Kidney (tissue), 14 donors: ENCODE measurements around the gene RSPH6A. TPM values are rescaled to one million over a fixed set of nuclear protein-coding genes. Genes with fewer than 3 reads are reported as not detected.

Experiments
- DNase-seq, 5 donors: peaks; one replicate each; pipeline ENCODE4 v3.0.0-alpha.2; 2013 to 2020
- FAIRE-seq: peaks from 2 replicates; lab custom pipeline; 2012; peaks lifted over from hg19 to GRCh38; lab: Jason Lieb, UNC
- H3K27ac ChIP-seq, 2 donors: one replicate each; pipeline ENCODE4 v1.7.0; 2013; ENCODE audit warnings: low read depth in 2 of 2, low read length in 2 of 2, inconsistent platforms in 1 of 2
- H3K27me3 ChIP-seq: one replicate; pipeline ENCODE4 v1.7.1; 2013; ENCODE audit warnings: low read length, inconsistent platforms; ENCODE audit not compliant: control insufficient read depth, insufficient read depth
- H3K36me3 ChIP-seq, 3 donors: one replicate each; pipeline versions ENCODE4 v1.7.0 to v1.7.1; 2013; ENCODE audit warnings: low read length in 3 of 3, control low read depth in 1 of 3, inconsistent platforms in 1 of 3; ENCODE audit not compliant: insufficient read depth in 3 of 3, control insufficient read depth in 2 of 3
- H3K4me1 ChIP-seq, 3 donors: one replicate each; pipeline versions ENCODE4 v1.7.0 to v1.7.1; 2013; ENCODE audit warnings: low read length in 3 of 3, inconsistent platforms in 1 of 3, low read depth in 1 of 3; ENCODE audit not compliant: control insufficient read depth in 2 of 3, insufficient read depth in 2 of 3
- H3K4me3 ChIP-seq, 3 donors: one replicate each; pipeline versions ENCODE4 v1.7.0 to v1.8.1; 2013; ENCODE audit warnings: low read length in 3 of 3, control low read depth in 1 of 3, inconsistent platforms in 1 of 3
- H3K9ac ChIP-seq, 3 donors: one replicate each; pipeline versions ENCODE4 v1.7.0 to v1.7.1; 2013; ENCODE audit warnings: low read length in 3 of 3, control low read depth in 1 of 3, inconsistent platforms in 1 of 3
- H3K9me3 ChIP-seq, 3 donors: one replicate each; pipeline versions ENCODE4 v1.7.0 to v1.7.1; 2013; ENCODE audit warnings: low read length in 3 of 3, control low read depth in 1 of 3, inconsistent platforms in 1 of 3; ENCODE audit not compliant: control insufficient read depth in 2 of 3, insufficient read depth in 1 of 3
- intact Hi-C: fragments of 100-400 bp; cut with DNase I; formaldehyde crosslinking; loops from one replicate; pipeline ENCODE4 v1.11.1; 2022
- polyA plus RNA-seq: library from polyadenylated mRNA; stranded (reverse); fragments of 350-450 nt; fragmentation: Illumina TruSeq; extraction: RNeasy Lipid Tissue Mini Kit (QIAGEN cat#74804); gene quantifications from one replicate; pipeline ENCODE4 v1.2.3, GENCODE V29; 2014; ENCODE audit warnings: low read depth, low replicate concordance; ENCODE audit not compliant: insufficient read depth
- total RNA-seq: library from RNA; stranded (reverse); fragmentation: NEBNext Ultra II Directional; extraction: Animal tissue kit (Norgen Biotek cat#: 25700); gene quantifications from one replicate; pipeline ENCODE4 v1.2.1, GENCODE V29; 2021
- TF ChIP-seq, protein P1 (sequence below): IDR thresholded peaks from 3 replicates; pipeline ENCODE4 v1.5.1; 2012; ENCODE audit warnings: mild to moderate bottlenecking, moderate library complexity, borderline replicate concordance; ENCODE audit not compliant: insufficient read depth; ENCODE audit errors: extremely low read depth
- donor health status: control.
- donor health status: control.
- donor health status: control.
- donor health status: control.
- donor health status: control.
- donor health status: DM: yes; HTN: yes; CAD: no.
- donor health status: Normal renal cell carcinoma (clear cell type).

The RSPH6A gene
- total and polyA plus RNA-seq, 2 donors from 2014 or later = 0.13 TPM; not detected in 1

DNA sequence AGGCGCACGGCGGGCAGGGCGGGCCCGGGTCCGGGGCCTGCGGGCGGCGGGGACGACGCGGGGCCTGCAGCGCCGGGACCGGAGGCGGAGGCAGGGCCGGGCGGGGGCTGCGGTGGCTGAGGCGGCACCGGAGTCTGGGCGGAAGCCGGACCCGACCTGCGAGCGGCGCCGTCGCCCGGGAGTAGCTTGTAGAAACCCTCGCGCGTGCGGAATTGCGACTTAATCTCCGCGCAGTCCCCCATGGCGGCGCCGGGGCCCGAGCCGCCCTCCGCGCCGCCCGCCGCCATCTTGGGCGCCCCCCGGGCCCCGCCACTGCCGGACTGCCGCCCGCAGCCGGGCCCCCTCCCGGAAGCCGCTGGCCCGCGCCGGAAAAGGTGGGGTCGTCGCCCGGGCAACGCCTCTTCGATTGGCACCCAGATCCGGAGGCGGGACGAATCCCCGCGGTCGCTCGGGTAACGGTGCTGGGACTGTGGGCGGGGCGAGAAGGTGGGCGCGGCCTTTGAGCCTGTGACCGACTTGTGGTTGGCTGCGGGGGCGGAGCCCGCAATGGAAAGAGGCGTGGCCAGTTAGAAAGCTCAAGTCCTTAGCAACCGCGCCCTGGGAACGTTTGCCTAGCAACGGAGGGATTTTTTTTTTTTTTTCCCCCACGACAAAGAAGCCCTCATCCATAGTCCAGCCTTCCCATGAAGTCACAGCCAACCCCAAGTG lies 22.5 kb downstream of the RSPH6A start, which contains the start of gene DMWD:
Gene DMWD, minus strand, starts transcription at position 376 of the 708 bp plus-strand sequence. Its CDS starts 89 bp downstream, at position 287.
- intact Hi-C loops = no loop called here
- peak; percentile 99 to 100 (median 100) for DNase-seq
- H3K27ac ChIP-seq = peak within 1 kb of the TSS in 1 of 2 donors; percentile 45
- H3K36me3 ChIP-seq = peaks cover 0 to 13% (median 7%) of the 10 kb centered on the region in 3 donors
- H3K4me1 ChIP-seq = peaks cover 0 to 12% (median 7%) of the 10 kb centered on the region in 3 donors
- peak within 1 kb of the TSS; percentile 53 to 81 (median 58) for H3K9ac ChIP-seq
- TF ChIP-seq, protein P1, sequence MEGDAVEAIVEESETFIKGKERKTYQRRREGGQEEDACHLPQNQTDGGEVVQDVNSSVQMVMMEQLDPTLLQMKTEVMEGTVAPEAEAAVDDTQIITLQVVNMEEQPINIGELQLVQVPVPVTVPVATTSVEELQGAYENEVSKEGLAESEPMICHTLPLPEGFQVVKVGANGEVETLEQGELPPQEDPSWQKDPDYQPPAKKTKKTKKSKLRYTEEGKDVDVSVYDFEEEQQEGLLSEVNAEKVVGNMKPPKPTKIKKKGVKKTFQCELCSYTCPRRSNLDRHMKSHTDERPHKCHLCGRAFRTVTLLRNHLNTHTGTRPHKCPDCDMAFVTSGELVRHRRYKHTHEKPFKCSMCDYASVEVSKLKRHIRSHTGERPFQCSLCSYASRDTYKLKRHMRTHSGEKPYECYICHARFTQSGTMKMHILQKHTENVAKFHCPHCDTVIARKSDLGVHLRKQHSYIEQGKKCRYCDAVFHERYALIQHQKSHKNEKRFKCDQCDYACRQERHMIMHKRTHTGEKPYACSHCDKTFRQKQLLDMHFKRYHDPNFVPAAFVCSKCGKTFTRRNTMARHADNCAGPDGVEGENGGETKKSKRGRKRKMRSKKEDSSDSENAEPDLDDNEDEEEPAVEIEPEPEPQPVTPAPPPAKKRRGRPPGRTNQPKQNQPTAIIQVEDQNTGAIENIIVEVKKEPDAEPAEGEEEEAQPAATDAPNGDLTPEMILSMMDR = no peak
- FAIRE-seq = peak; percentile 98
- no peaks in the 10 kb centered on the region for H3K9me3 ChIP-seq
- H3K4me3 ChIP-seq = peak within 1 kb of the TSS; percentile 63 to 88 (median 78)
- H3K27me3 ChIP-seq = no peaks in the 10 kb centered on the region

DNA sequence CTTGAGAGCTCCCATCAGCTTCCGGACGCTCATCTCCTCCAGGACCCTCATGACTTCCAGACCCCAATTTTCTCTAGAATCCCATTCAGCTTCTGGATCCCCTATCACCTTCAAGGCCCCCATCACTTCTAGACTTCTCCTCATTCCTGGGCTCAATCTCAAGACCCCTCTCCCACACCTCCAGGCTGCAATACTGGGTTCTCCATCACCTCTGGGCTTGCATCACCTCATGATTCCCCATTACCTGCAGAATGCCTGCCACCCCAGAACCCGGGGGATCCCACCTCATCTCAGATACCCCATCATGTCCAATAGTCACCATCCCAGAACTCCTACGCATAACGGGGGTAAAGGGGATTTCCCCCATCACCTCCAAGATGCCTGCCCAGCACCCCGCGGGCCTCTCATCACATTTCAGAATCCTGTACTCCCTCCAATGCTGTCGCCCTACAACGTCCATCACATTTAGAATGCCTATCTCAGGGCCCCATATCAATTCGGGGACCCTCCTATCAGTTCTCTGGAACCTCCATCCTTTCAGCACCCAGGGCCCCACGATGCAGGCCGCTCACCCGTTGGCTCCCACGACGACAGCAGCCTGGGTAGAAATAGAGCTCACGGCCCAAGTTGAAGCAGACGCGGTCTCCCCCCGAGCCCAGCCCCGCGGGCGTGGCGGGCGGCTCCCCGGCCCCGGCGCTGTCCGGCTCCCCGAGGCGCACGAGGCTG lies 23.2 kb downstream of the RSPH6A start:
- intact Hi-C loops = no loop called here
- peaks cover 0 to 18% (median 10%) of the 10 kb centered on the region in 3 donors for H3K36me3 ChIP-seq
- no peak for FAIRE-seq
- H3K9me3 ChIP-seq = no peaks in the 10 kb centered on the region
- TF ChIP-seq, protein P1 = no peak
- H3K27me3 ChIP-seq = no peaks in the 10 kb centered on the region
- H3K9ac ChIP-seq = peak overlapping the region; percentile 49 to 81 (median 58)
- DNase-seq = peak in 1 of 5 donors; percentile 77
- no peak overlapping the region for H3K27ac ChIP-seq
- peaks cover 0 to 12% (median 7%) of the 10 kb centered on the region in 3 donors for H3K4me1 ChIP-seq
- H3K4me3 ChIP-seq = peak overlapping the region; percentile 63 to 88 (median 78)

DNA sequence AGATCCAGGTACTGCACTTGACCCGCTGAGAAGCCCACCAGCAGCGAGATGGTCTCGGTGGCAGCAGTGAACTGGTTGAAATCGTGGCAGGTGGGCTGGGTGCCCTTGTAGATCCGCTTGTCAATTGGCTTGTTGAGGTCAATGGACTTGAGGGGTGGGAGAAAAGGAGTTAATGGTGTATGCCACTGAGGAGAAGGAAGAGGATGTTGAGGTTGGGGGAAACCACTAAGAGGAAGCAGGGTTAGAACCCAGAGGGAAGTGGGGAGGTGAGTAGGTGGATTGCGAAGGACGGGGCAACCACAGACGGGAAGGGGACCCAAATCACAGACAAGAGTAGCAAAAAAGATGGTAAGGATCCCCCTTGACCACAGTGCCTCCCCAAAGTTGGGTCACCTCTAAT lies 24.2 kb downstream of the RSPH6A start:
- H3K4me3 ChIP-seq = no peak overlapping the region
- no peaks in the 10 kb centered on the region for H3K27me3 ChIP-seq
- intact Hi-C loops = no loop called here
- no peaks in the 10 kb centered on the region for H3K9me3 ChIP-seq
- no peak for DNase-seq
- FAIRE-seq = no peak
- no peak overlapping the region for H3K27ac ChIP-seq
- H3K4me1 ChIP-seq = peaks cover 0 to 12% (median 7%) of the 10 kb centered on the region in 3 donors
- no peak overlapping the region for H3K9ac ChIP-seq
- H3K36me3 ChIP-seq = peaks cover 0 to 20% (median 10%) of the 10 kb centered on the region in 3 donors
- TF ChIP-seq, protein P1 = no peak
